GM12878 (cell line): ENCODE measurements around the gene SLC9A8. TPM values are rescaled to one million over a fixed set of nuclear protein-coding genes. Genes with fewer than 3 reads are reported as not detected.

Experiments used
- ATF7 ChIP-seq: fragments of 450-650 bp; IDR thresholded peaks from 2 replicates; pipeline ENCODE4 v1.6.1; 2016; ENCODE audit warnings: low read depth, mild to moderate bottlenecking
- CBFB ChIP-seq: IDR thresholded peaks from 2 replicates; pipeline ENCODE4 v1.6.1; 2016; ENCODE audit warnings: antibody characterized with exemption, low read depth
- CBX5 ChIP-seq: sonication (generic); IDR thresholded peaks from 2 replicates; pipeline ENCODE4 v1.6.1; 2016; ENCODE audit warnings: low read depth, moderate library complexity, mild to moderate bottlenecking, inconsistent platforms
- EGR1 ChIP-seq, 2 experiments: IDR thresholded peaks; 1 replicate in 1 of 2; 2 replicates in 1 of 2; pipeline ENCODE4 v1.6.1; 2011 to 2012; ENCODE audit warnings: low read depth in 2 of 2, low read length in 2 of 2, borderline replicate concordance in 1 of 2, mild to moderate bottlenecking in 1 of 2, moderate library complexity in 1 of 2
- EP300 ChIP-seq, 2 experiments: fragments of 150-350 bp in 1 of 2; IDR thresholded peaks; 2 replicates each; pipeline ENCODE4 v1.6.1; 2011 to 2012; ENCODE audit warnings: low read depth in 2 of 2, low read length in 2 of 2, borderline replicate concordance in 1 of 2, improper control_type of control experiment in 1 of 2, inconsistent platforms in 1 of 2; ENCODE audit not compliant: control insufficient read depth in 1 of 2
- EZH2 ChIP-seq: IDR thresholded peaks from 2 replicates; pipeline ENCODE4 v1.6.1; 2012; ENCODE audit warnings: low read depth, mild to moderate bottlenecking, control low read depth, inconsistent platforms, low read length, borderline replicate concordance; ENCODE audit not compliant: control insufficient read depth
- GABPA ChIP-seq: IDR thresholded peaks from 2 replicates; pipeline ENCODE4 v1.6.1; 2014; ENCODE audit warnings: antibody characterized with exemption, low read depth, mild to moderate bottlenecking, inconsistent platforms
- GATAD2B ChIP-seq: fragments of 450-650 bp; conservative IDR thresholded peaks from 2 replicates; pipeline ENCODE4 v1.6.1; 2017; ENCODE audit warnings: low read depth, mild to moderate bottlenecking, moderate library complexity
- HDAC2 ChIP-seq: fragments of 200-600 bp; sonication (generic); IDR thresholded peaks from 2 replicates; pipeline ENCODE4 v1.6.1; 2017
- LARP7 ChIP-seq: fragments of 450-650 bp; IDR thresholded peaks from 2 replicates; pipeline ENCODE4 v1.6.1; 2017; ENCODE audit warnings: mild to moderate bottlenecking
- MEF2A ChIP-seq: IDR thresholded peaks from 2 replicates; pipeline ENCODE4 v1.6.1; 2011; ENCODE audit warnings: low read depth, mild to moderate bottlenecking, low read length, moderate library complexity; ENCODE audit not compliant: insufficient read depth
- MYB ChIP-seq: fragments of 150-350 bp; IDR thresholded peaks from 2 replicates; pipeline ENCODE4 v1.6.1; 2014; ENCODE audit warnings: mild to moderate bottlenecking, low read depth, low read length, borderline replicate concordance
- NFIC ChIP-seq: IDR thresholded peaks from 2 replicates; pipeline ENCODE4 v1.6.1; 2012; ENCODE audit warnings: low read depth, mild to moderate bottlenecking, inconsistent platforms, low read length, moderate library complexity
- NFYA ChIP-seq: IDR thresholded peaks from 2 replicates; pipeline ENCODE4 v1.6.1; 2011; ENCODE audit warnings: low read depth, mild to moderate bottlenecking, low read length, improper control_type of control experiment, borderline replicate concordance
- NFYB ChIP-seq: IDR thresholded peaks from 2 replicates; pipeline ENCODE4 v1.6.1; 2011; ENCODE audit warnings: low read depth, mild to moderate bottlenecking, low read length, improper control_type of control experiment, moderate library complexity; ENCODE audit not compliant: insufficient read depth
- NKRF ChIP-seq: fragments of 450-650 bp; conservative IDR thresholded peaks from 2 replicates; pipeline ENCODE4 v1.6.1; 2017; ENCODE audit warnings: mild to moderate bottlenecking, moderate library complexity
- POLR2AphosphoS2 ChIP-seq: IDR thresholded peaks from 2 replicates; pipeline ENCODE4 v1.6.1; 2011; ENCODE audit warnings: low read depth, mild to moderate bottlenecking, low read length, improper control_type of control experiment, moderate library complexity
- POLR2AphosphoS5 ChIP-seq: IDR thresholded peaks from 2 replicates; pipeline ENCODE4 v1.6.1; 2011; ENCODE audit warnings: mild to moderate bottlenecking, low read length, inconsistent platforms
- PRDM15 ChIP-seq: fragments of 450-650 bp; formaldehyde crosslinking; IDR thresholded peaks from 2 replicates; pipeline ENCODE4 v1.4.0; 2020; ENCODE audit warnings: mild to moderate bottlenecking, moderate library complexity
- RB1 ChIP-seq: fragments of 450-650 bp; formaldehyde crosslinking; IDR thresholded peaks from 2 replicates; pipeline ENCODE4 v1.6.1; 2017; ENCODE audit warnings: mild to moderate bottlenecking, borderline replicate concordance
- TAF1 ChIP-seq: IDR thresholded peaks from 2 replicates; pipeline ENCODE4 v1.6.1; 2011; ENCODE audit warnings: mild to moderate bottlenecking, low read depth, low read length, borderline replicate concordance
- ZBTB11 ChIP-seq: fragments of 450-650 bp; formaldehyde crosslinking; IDR thresholded peaks from 2 replicates; pipeline ENCODE4 v1.5.0; 2022; ENCODE audit warnings: mild to moderate bottlenecking, missing genetic modification characterization
- ZNF384 ChIP-seq: IDR thresholded peaks from 2 replicates; pipeline ENCODE4 v1.6.1; 2012; ENCODE audit warnings: low read depth, mild to moderate bottlenecking, low read length, improper control_type of control experiment, borderline replicate concordance
- polyA plus RNA-seq, 11 experiments: library from polyadenylated mRNA; depleted of rRNA in 4 of 11; unstranded in 6 of 11; stranded (reverse) in 5 of 11; fragments of >200 nt; fragmentation: Nextera tagmentation in 4 of 11; fragmentation: Illumina TruSeq in 1 of 11; extraction: Ambion mirVana in 4 of 11; extraction: Trizol in 1 of 11; gene quantifications; 1 replicate in 1 of 11; 2 replicates in 10 of 11; pipeline versions ENCODE4 v1.2.1 to v1.2.3, GENCODE V29; 2011 to 2016; ENCODE audit warnings: inconsistent platforms in 2 of 11, missing spikeins in 2 of 11, low read depth in 1 of 11
- total RNA-seq, 4 experiments: library from RNA; depleted of rRNA in 3 of 4; stranded (reverse); fragments of >200 nt in 3 of 4; fragmentation: Illumina TruSeq in 1 of 4; extraction: Trizol in 1 of 4; gene quantifications; 2 replicates each; pipeline versions ENCODE4 v1.2.1 to v1.2.3, GENCODE V29; 2013 to 2021

The SLC9A8 gene
- total and polyA plus RNA-seq, 10 of the 15 experiments (the other 5 are each of a cell fraction or from before 2014, with no cell fraction given) = 0.40 to 15.5 (median 6.5) TPM

GRCh38 chr20:49785852-49786175 is 26.8 kb upstream of the SLC9A8 start (continued):
- TF ChIP-seq PRDM15 (CRISPR knock-in tag) (no peak), NFYA (no peak), MEF2A (peak; percentile 72; the same call in 1 of the 2 replicates), EZH2 (no peak), TAF1 (no peak), ZNF384 (no peak), GATAD2B (peak; percentile 90), POLR2AphosphoS5 (no peak), MYB (no peak), NKRF (no peak), NFYB (no peak), POLR2AphosphoS2 (no peak), NFIC (peak; percentile 80), ATF7 (peak; percentile 56; the same call in 1 of the 2 replicates), RB1 (no peak), EP300 (IDR thresholded peaks at IDR 0.05; ENCODE audit: borderline replicate concordance in 1 of 2, control insufficient read depth in 1 of 2, low read depth in 2 of 2, low read length in 2 of 2) (peak; percentile 62 to 76; a peak in 2 of 4 replicates), CBX5 (0 out of 2 replicates have a peak, but pooled peaks have one; percentile 46), CBFB (peak; percentile 79; the same call in 1 of the 2 replicates), EGR1 (IDR thresholded peaks at IDR 0.05; ENCODE audit: borderline replicate concordance in 1 of 2, low read depth in 2 of 2, low read length in 2 of 2) (peak in 1 of 2 experiments; percentile 27; a peak in 1 of 3 replicates), GABPA (no peak), LARP7 (no peak), ZBTB11 (CRISPR knock-in tag) (no peak), HDAC2 (no peak)
